Endodermal cell (in vitro differentiated cells): ENCODE results near the gene CRYZ. TPM values are rescaled to one million over a fixed set of nuclear protein-coding genes. Genes with fewer than 3 reads are reported as not detected.

ENCODE experiments used
- DNase-seq: peaks from one replicate; pipeline ENCODE4 v3.0.0-alpha.2; 2017
- H3K27ac ChIP-seq: 2 replicates; pipeline ENCODE4 v1.5.1; 2013; ENCODE audit warnings: mild to moderate bottlenecking, low read depth, low read length, moderate library complexity
- H3K27me3 ChIP-seq: 2 replicates; pipeline ENCODE4 v1.6.1; 2013; ENCODE audit warnings: mild to moderate bottlenecking, low read length, moderate library complexity; ENCODE audit not compliant: insufficient read depth, control insufficient read depth, poor library complexity, severe bottlenecking
- H3K36me3 ChIP-seq: 2 replicates; pipeline ENCODE4 v1.7.0; 2013; ENCODE audit warnings: mild to moderate bottlenecking, low read length, moderate library complexity; ENCODE audit not compliant: control insufficient read depth, insufficient read depth
- H3K4me1 ChIP-seq: one replicate; pipeline ENCODE4 v1.7.0; 2013; ENCODE audit warnings: low read length; ENCODE audit not compliant: control insufficient read depth, insufficient read depth
- H3K4me3 ChIP-seq: 2 replicates; pipeline ENCODE4 v1.5.1; 2013; ENCODE audit warnings: mild to moderate bottlenecking, low read length, moderate library complexity
- H3K9ac ChIP-seq: 2 replicates; pipeline ENCODE4 v1.6.1; 2013; ENCODE audit warnings: mild to moderate bottlenecking, low read length, moderate library complexity; ENCODE audit not compliant: poor library complexity, severe bottlenecking; ENCODE audit errors: extremely low read depth
- H3K9me3 ChIP-seq: 2 replicates; pipeline ENCODE4 v1.6.1; 2013; ENCODE audit warnings: mild to moderate bottlenecking, low read length, moderate library complexity; ENCODE audit not compliant: control insufficient read depth
- H3K27ac Mint-ChIP-seq: 2 replicates; pipeline ENCODE4 v1.8.0; 2020; ENCODE audit warnings: mixed read lengths
- H3K27me3 Mint-ChIP-seq: 2 replicates; pipeline ENCODE4 v1.8.0; 2021; ENCODE audit warnings: mild to moderate bottlenecking, mixed read lengths; ENCODE audit not compliant: insufficient read depth
- H3K36me3 Mint-ChIP-seq: 2 replicates; pipeline ENCODE4 v1.8.0; 2020; ENCODE audit warnings: low read depth, mixed read lengths
- H3K4me1 Mint-ChIP-seq: 2 replicates; pipeline ENCODE4 v1.8.0; 2020; ENCODE audit warnings: mixed read lengths
- H3K4me3 Mint-ChIP-seq: 2 replicates; pipeline ENCODE4 v1.8.0; 2020; ENCODE audit warnings: mild to moderate bottlenecking, moderate library complexity, mixed read lengths
- H3K9me3 Mint-ChIP-seq: 2 replicates; pipeline ENCODE4 v1.8.0; 2020; ENCODE audit warnings: mild to moderate bottlenecking, mixed read lengths
- WGBS, 2 experiments: methylation state at CpG; one replicate each; pipeline versions ENCODE4 v1.1.5 to v1.1.7; 2013; ENCODE audit warnings: missing lambda C conversion rate in 2 of 2, mixed read lengths in 1 of 2; ENCODE audit not compliant: insufficient coverage in 1 of 2, insufficient read length in 1 of 2; 5-methylcytosine and 5-hydroxymethylcytosine counted together
- total RNA-seq, 2 donors: library from RNA; stranded (reverse); fragmentation: NEBNext Ultra II Directional in 1 of 2; extraction: Animal tissue kit (Norgen Biotek cat#: 25700) in 1 of 2; gene quantifications; 2 replicates in 1 of 2; 3 replicates in 1 of 2; pipeline ENCODE4 v1.2.1, GENCODE V29; 2021
- TF ChIP-seq, protein P1 (sequence below): fragments of 200-600 bp; sonication (generic); conservative IDR thresholded peaks from 2 replicates; pipeline ENCODE4 v1.5.0; 2021; ENCODE audit warnings: antibody characterized with exemption, mild to moderate bottlenecking

Gene CRYZ
- total RNA-seq, 2 donors from 2014 or later: 17.4 to 30.6 TPM

DNA sequence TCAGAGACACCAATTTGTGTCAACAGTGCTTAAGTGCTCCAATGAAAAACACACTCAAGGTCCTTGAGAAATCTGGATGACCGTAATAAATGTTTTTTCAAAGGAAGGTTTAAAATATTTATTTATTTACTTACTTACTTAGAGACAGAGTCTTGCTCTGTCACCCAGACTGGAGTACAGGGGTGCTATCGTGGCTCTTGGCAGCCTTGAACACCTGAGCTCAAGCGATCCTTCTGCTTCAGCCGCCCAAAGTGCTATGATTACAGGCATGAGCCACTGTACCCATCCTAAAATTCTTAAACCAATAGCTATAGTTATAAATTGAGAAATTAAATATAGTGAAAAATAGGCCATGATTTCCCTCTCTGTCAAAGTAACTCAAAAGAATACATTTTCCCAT is 41.9 kb downstream of the CRYZ start:
- no peaks in the 10 kb centered on the region for H3K36me3 ChIP-seq
- WGBS, 2 experiments: 85% methylated on average over 4 of the region's 4 CpGs; no CpG with 5 or more reads in 1 of the 2 experiments
- peaks cover 5% of the 10 kb centered on the region for H3K4me1 ChIP-seq
- H3K9me3 Mint-ChIP-seq: no peaks in the 10 kb centered on the region
- no peak overlapping the region for H3K9ac ChIP-seq
- no peak overlapping the region for H3K4me3 Mint-ChIP-seq
- peaks cover 8% of the 10 kb centered on the region for H3K4me1 Mint-ChIP-seq
- no peak overlapping the region for H3K27ac Mint-ChIP-seq
- no peak overlapping the region for H3K4me3 ChIP-seq
- no peak for DNase-seq
- no peaks in the 10 kb centered on the region for H3K27me3 Mint-ChIP-seq
- TF ChIP-seq, protein P1, sequence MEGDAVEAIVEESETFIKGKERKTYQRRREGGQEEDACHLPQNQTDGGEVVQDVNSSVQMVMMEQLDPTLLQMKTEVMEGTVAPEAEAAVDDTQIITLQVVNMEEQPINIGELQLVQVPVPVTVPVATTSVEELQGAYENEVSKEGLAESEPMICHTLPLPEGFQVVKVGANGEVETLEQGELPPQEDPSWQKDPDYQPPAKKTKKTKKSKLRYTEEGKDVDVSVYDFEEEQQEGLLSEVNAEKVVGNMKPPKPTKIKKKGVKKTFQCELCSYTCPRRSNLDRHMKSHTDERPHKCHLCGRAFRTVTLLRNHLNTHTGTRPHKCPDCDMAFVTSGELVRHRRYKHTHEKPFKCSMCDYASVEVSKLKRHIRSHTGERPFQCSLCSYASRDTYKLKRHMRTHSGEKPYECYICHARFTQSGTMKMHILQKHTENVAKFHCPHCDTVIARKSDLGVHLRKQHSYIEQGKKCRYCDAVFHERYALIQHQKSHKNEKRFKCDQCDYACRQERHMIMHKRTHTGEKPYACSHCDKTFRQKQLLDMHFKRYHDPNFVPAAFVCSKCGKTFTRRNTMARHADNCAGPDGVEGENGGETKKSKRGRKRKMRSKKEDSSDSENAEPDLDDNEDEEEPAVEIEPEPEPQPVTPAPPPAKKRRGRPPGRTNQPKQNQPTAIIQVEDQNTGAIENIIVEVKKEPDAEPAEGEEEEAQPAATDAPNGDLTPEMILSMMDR: no peak
- no peaks in the 10 kb centered on the region for H3K27me3 ChIP-seq
- no peak overlapping the region for H3K27ac ChIP-seq
- no peaks in the 10 kb centered on the region for H3K36me3 Mint-ChIP-seq
- H3K9me3 ChIP-seq: no peaks in the 10 kb centered on the region

DNA sequence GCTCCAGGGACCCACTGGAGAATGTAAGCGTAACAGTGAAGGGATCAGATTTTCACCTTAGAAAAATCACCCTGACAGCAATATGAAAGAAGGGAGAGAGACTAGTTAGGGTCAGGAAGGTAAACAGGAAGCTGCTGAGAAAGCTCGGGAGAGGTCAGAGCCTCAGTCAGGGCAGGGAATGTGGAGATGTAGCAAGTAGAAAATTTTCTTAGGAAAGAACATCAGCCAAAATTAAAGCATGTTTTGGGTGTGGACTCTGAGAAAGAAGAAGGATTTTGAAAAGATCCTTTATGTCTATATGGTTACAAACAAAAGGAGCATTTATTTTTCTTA is 42.5 kb downstream of the CRYZ start:
- Mint-ChIP-seq H3K27ac (peak overlapping the region; percentile 16), H3K4me3 (no peak overlapping the region), H3K9me3 (no peaks in the 10 kb centered on the region), H3K4me1 (peaks cover 8% of the 10 kb centered on the region), H3K36me3 (no peaks in the 10 kb centered on the region), H3K27me3 (no peaks in the 10 kb centered on the region)
- Histone ChIP-seq H3K9me3 (no peaks in the 10 kb centered on the region), H3K27me3 (no peaks in the 10 kb centered on the region), H3K27ac (no peak overlapping the region), H3K4me1 (peaks cover 5% of the 10 kb centered on the region), H3K4me3 (no peak overlapping the region), H3K36me3 (no peaks in the 10 kb centered on the region), H3K9ac (no peak overlapping the region)
- WGBS, 2 experiments: 50 to 60% methylated on average over 1 to 2 of the region's 2 CpGs
- TF ChIP-seq, protein P1: no peak
- peak; percentile 62 for DNase-seq

DNA sequence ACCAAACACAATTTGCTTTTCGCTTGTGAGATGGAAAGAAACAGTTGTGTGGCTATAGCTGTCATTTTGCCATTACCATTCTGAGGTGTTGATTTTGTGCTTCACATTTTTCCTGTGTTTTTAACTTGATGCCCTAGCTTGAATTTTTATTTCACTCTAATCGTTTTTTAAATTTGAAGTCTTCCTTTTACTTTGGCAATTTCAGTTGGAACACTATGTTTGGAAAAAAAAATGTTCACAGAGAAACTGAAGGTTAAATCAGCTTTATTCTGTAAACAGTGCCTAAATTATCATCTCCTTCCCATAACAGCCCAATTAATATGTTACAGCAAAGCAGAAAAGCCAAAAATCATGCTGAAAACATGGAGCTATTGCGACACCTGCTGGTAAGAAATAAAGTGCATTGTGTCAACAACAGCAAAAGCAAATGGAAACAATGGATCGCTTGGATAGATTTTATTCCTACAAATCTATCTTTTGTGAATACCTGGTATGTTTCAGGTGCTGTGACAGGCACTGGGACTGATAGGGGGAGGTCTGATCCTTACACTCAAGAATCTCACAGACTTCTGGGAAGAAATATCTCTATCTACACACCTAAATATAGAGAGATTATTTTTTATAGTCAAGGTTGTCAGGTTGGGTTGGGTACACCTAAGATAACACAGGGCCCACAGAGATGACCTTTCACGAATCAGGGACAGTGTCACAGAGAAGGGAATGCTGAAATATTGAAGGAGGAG is 43.1 kb downstream of the CRYZ start:
- Mint-ChIP-seq H3K4me1 (peaks cover 8% of the 10 kb centered on the region), H3K4me3 (no peak overlapping the region), H3K27ac (peak overlapping the region; percentile 16), H3K27me3 (no peaks in the 10 kb centered on the region), H3K9me3 (no peaks in the 10 kb centered on the region), H3K36me3 (no peaks in the 10 kb centered on the region)
- Histone ChIP-seq H3K27ac (no peak overlapping the region), H3K9ac (no peak overlapping the region), H3K36me3 (no peaks in the 10 kb centered on the region), H3K4me3 (no peak overlapping the region), H3K9me3 (no peaks in the 10 kb centered on the region), H3K4me1 (peaks cover 5% of the 10 kb centered on the region), H3K27me3 (no peaks in the 10 kb centered on the region)
- 41 to 62% methylated on average over 3 to 5 of the region's 5 CpGs for WGBS, 2 experiments
- DNase-seq: peak; percentile 80
- TF ChIP-seq, protein P1: peak; percentile 95
